22Rv1 (cell line): ENCODE results near the gene EML4.

ENCODE experiments used
- ZFX ChIP-seq: fragments of 450-650 bp; IDR thresholded peaks from 2 replicates; pipeline ENCODE4 v1.6.1; 2017; ENCODE audit warnings: antibody characterized with exemption, borderline replicate concordance
- TF ChIP-seq, protein P1 (sequence below): fragments of 450-650 bp; IDR thresholded peaks from 2 replicates; pipeline ENCODE4 v1.5.1; 2017; ENCODE audit warnings: mild to moderate bottlenecking

DNA sequence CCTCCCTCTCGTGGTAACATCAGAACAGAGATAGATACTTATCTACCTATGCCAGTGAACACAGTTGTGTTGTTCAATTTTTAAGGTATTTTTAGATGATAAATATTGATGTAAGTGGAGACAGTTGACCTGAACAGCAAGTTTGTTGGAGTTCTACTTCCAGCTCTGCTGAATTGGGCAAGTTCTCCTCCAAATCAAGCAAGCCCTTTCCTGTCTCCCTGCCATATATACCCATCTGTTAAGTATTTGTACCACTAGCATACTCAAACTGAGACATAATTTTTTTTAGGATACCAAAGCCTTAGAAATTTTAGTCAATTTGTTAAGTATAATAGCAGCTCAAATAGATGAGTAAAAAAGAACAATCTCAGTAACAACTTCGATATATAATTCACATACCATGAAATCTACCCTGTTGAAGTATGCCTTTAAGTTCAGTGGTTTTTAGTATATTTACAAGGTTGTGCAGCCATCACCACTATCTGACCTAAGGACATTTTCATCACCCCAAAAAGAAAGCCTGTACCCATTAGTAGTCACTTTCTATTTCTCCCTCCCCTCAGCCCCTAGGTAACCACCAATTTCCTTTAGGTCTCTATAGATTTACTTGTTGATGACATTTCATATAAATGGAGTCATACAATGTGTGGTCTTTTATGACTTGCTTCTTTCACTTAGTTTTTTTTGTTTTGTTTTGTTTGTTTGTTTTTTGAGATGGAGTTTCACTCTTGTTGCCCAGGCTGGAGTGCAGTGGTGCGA lies 130.0 kb downstream of the EML4 start:
- TF ChIP-seq, protein P1, sequence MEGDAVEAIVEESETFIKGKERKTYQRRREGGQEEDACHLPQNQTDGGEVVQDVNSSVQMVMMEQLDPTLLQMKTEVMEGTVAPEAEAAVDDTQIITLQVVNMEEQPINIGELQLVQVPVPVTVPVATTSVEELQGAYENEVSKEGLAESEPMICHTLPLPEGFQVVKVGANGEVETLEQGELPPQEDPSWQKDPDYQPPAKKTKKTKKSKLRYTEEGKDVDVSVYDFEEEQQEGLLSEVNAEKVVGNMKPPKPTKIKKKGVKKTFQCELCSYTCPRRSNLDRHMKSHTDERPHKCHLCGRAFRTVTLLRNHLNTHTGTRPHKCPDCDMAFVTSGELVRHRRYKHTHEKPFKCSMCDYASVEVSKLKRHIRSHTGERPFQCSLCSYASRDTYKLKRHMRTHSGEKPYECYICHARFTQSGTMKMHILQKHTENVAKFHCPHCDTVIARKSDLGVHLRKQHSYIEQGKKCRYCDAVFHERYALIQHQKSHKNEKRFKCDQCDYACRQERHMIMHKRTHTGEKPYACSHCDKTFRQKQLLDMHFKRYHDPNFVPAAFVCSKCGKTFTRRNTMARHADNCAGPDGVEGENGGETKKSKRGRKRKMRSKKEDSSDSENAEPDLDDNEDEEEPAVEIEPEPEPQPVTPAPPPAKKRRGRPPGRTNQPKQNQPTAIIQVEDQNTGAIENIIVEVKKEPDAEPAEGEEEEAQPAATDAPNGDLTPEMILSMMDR = no peak
- TF ChIP-seq ZFX = no peak
